ENCODE data around the gene AGAP3. TPM values are rescaled to one million over a fixed set of nuclear protein-coding genes. Genes with fewer than 3 reads are reported as not detected.

The AGAP3 gene
- total and polyA plus RNA-seq, 2 donors (not counting 1 experiment from before 2014, with no cell fraction given) = 21.1 to 22.3 TPM

DNA sequence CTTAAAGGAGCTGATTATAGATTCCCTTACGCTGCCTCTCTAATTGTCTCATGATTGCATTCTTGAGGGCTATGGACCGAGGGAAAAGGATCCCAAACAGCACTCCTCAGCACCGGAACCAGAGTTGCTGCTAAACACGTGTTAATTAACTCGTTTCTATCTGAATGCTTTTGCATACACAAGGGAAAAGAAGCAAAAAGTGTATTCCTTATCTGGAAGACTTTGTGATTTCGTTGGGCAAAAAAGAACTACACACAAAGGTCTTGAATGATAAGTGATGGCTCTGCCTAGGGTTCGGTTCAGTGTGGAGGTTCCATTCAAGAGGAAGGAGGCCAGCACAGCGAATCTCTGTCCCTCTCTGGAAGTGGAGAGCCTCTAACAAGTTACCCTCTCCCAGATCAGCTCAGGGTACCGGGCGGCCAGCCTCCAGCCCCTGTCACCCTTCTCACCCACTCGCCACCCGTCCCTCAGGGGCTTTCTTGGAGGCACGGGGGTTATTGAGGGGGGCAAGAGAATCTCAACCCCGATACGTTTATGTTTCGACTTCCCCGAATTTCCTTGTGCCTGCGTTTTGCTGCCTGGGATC lies 27.4 kb upstream of the AGAP3 start:
- Mint-ChIP-seq H3K27ac (peak overlapping the region; percentile 94), H3K4me3 (peak overlapping the region; percentile 96), H3K9me3 (ENCODE audit: insufficient read depth) (no peaks in the 10 kb centered on the region), H3K27me3 (no peaks in the 10 kb centered on the region), H3K4me1 (peaks cover 36% of the 10 kb centered on the region)
- H2AFZ ChIP-seq (ENCODE audit: insufficient read depth, low read depth, low read length, poor library complexity, severe bottlenecking) = peak overlapping the region; percentile 98
- no peaks in the 10 kb centered on the region for H3K9me3 ChIP-seq (ENCODE audit: control extremely low read depth in 1 of 3, control insufficient read depth in 2 of 3, insufficient read depth in 1 of 3, low read length in 2 of 3)
- peak overlapping the region; percentile 89 for H3K9ac ChIP-seq (ENCODE audit: low read length)
- H4K20me1 ChIP-seq (ENCODE audit: control insufficient read depth, insufficient read depth, low read length, poor library complexity, severe bottlenecking) = peaks cover 32% of the 10 kb centered on the region
- DNase-seq = no peak
- TF ChIP-seq, protein P1, sequence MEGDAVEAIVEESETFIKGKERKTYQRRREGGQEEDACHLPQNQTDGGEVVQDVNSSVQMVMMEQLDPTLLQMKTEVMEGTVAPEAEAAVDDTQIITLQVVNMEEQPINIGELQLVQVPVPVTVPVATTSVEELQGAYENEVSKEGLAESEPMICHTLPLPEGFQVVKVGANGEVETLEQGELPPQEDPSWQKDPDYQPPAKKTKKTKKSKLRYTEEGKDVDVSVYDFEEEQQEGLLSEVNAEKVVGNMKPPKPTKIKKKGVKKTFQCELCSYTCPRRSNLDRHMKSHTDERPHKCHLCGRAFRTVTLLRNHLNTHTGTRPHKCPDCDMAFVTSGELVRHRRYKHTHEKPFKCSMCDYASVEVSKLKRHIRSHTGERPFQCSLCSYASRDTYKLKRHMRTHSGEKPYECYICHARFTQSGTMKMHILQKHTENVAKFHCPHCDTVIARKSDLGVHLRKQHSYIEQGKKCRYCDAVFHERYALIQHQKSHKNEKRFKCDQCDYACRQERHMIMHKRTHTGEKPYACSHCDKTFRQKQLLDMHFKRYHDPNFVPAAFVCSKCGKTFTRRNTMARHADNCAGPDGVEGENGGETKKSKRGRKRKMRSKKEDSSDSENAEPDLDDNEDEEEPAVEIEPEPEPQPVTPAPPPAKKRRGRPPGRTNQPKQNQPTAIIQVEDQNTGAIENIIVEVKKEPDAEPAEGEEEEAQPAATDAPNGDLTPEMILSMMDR (IDR thresholded peaks at IDR 0.05) = no peak
- TF ChIP-seq EZH2 (IDR thresholded peaks at IDR 0.05; ENCODE audit: borderline replicate concordance, insufficient read depth, low read depth, low read length, poor library complexity, severe bottlenecking) = no peak
- H3K4me2 ChIP-seq (replicated peaks; ENCODE audit: low read depth, low read length, poor library complexity, severe bottlenecking) = peak overlapping the region; percentile 100
- H3K27me3 ChIP-seq (replicated peaks in 1 of 4; ENCODE audit: control extremely low read depth in 1 of 4, control insufficient read depth in 3 of 4, insufficient read depth in 4 of 4, low read length in 3 of 4) = no peaks in the 10 kb centered on the region
- no peak for ATAC-seq (ENCODE audit: low read depth)
- H3K79me2 ChIP-seq (ENCODE audit: control insufficient read depth, insufficient read depth, low read length) = peaks cover 37% of the 10 kb centered on the region
- ChIA-PET CTCF (interaction anchor here (0.6 to 1.3 kb wide), 3 partner anchors 22 to 1452 kb away, joined by 3 to 6 read pairs (median 3); partner anchors contain the start of gene FASTK), POLR2A (interaction anchor here (0.8 to 1.3 kb wide), 4 partner anchors 13 to 732 kb away, joined by 4 to 7 read pairs (median 6); partner anchors contain the start of gene ABCB8)
- H3K36me3 ChIP-seq (replicated peaks in 1 of 2; ENCODE audit: control extremely low read depth in 1 of 2, control insufficient read depth in 1 of 2, extremely low read depth in 1 of 2, insufficient read depth in 2 of 2, low read length in 1 of 2) = peaks cover 0 to 1% of the 10 kb centered on the region in 2 experiments
- peaks cover 23 to 40% of the 10 kb centered on the region in 2 donors for H3K4me1 ChIP-seq (ENCODE audit: control insufficient read depth in 2 of 2, insufficient read depth in 2 of 2, low read length in 2 of 2)
- intact Hi-C loops (cut with micrococcal nuclease) = loop anchor here (1.0 to 5.0 kb wide), 7 partner anchors 21 to 1344 kb away; partner anchors contain the start of genes ABCB8, FASTK, REPIN1 and ZNF862
- peak overlapping the region; percentile 79 to 82 for H3K27ac ChIP-seq (ENCODE audit: low read length in 2 of 2)
- 2% methylated on average over 5 of the region's 18 CpGs for WGBS (ENCODE audit: insufficient coverage)
- peak overlapping the region; percentile 67 to 90 (median 73) for H3K4me3 ChIP-seq (ENCODE audit: control extremely low read depth in 1 of 5, extremely low read depth in 1 of 5, insufficient read depth in 1 of 5, low read depth in 2 of 5, low read length in 4 of 5)
